ENCODE results near the gene MYH7B. TPM values are rescaled to one million over a fixed set of nuclear protein-coding genes. Genes with fewer than 3 reads are reported as not detected.

MYH7B gene
- total RNA-seq, 1 donor from 2014 or later: 5.6 TPM

DNA sequence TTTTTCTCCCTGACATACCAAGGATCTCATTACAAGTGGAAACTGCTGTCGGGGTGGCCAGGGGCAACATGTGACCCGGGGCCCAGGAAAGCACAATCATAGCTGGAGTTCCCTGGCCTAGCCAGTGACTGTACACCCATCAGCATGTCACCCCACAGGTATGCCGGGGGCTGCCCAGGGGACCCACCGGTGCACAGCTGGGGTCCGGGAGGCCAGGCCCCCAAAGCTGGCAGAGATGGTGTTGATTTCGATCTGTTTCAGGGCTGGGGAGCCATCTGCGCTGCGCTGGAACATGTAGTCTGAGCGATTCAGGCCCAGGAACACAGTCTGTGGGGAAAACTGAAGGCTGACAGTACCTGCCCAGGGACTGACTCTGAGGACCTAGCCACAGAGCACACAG, 13.4 kb upstream of the MYH7B start:
- intact Hi-C loops (cut with DNase I): no loop called here
- DNase-seq (ENCODE audit: low spot score) (no peak), ATAC-seq (no peak)

DNA sequence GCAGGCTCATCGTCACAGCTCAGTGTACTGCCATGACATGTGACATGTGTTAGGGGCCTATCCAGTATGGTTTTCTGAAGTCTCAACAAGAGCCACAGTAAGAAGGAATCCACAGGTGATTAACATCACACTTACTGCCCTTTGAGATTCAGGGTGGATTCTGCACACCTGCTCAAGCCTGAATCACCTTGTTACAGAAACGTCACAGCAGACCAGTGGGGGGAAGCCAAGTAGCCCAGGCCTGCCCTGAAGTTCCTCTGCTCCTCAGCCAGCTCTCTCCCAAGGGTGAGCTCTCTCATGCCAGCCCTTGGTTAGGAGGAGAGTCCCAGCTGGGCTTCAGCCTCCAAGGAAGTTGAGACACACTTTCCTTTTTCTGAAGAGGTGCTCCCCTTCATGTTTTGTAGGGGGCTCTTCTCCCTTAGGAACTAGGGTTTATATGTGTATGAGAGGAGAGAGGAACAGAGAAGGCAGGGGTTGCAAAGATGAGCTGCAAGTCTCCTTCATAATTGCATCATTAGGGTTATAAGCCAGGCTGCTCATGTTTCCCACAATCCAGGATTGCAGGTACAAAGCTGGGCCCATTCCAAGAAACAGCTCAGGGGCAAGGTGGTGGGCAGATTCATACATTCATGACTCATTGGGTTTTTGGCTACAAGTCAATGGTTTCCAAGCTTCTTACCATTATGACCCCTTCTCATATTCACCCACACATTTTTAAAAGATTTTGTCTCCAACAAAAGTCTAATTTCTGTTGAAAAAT, 11.7 kb upstream of the MYH7B start:
- intact Hi-C loops (cut with DNase I): no loop called here
- ATAC-seq: no peak

DNA sequence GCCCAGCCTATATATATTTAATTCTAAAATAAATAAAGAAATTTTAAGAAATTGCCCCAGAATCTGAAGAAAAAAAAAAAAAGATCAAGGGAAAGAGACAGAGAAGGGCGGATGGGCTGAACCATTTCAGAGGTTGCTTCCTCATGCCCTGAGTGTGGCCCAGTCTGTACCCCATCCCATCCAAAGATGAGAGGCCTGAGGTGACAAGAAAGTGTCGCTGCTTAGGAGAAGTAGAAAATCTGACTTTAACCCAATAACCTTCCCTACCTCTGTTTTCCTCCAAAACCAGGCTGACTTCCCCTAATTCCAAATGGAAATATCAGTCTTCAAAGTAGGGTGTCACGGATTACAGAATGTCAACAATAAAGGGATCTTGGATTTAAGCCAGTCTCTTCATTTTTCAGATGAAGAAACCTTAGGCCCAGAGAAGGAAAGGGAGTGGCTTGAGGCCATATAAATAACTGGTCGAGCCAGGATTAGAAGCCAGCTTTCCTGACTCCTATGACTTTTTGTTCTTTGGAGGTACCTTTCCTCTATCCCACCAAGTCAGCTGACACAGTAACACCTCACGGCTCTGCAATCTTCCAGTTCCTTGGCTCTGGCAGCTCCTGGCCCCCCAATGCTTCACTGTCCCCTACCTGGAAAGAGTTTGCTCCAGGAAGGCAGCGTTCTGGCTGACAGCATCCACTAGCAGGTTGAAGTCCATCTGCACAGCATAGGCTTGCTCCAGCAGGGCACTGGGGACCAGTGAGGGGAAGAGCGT, 10.2 kb upstream of the MYH7B start:
- intact Hi-C loops (cut with DNase I): no loop called here
- ATAC-seq (peak; percentile 30), DNase-seq (ENCODE audit: low spot score) (no peak)

More for the DNA sequence above, 11.7 kb upstream of the MYH7B start:
- no peak for DNase-seq (ENCODE audit: low spot score)

DNA sequence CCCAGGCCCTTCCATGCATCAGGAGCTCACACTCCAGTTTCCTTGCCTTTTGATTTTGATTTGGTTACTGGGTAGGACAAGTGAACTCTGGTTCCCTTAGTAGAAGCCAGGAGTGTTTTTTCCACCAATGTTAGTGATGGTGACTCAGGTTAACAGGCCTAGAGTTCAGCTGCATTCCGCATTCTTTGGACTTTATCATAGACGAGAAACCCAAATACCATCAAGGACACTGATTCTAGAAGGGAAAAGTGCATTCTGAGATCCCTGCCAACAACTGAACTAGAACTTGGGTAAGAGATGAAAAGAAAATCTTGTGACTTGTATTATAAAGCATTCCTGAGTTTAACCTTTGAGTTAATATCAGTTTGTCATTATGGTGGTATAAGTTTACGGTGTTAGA, 9.0 kb upstream of the MYH7B start:
- intact Hi-C loops (cut with DNase I): no loop called here
- DNase-seq (ENCODE audit: low spot score) (no peak), ATAC-seq (no peak)

DNA sequence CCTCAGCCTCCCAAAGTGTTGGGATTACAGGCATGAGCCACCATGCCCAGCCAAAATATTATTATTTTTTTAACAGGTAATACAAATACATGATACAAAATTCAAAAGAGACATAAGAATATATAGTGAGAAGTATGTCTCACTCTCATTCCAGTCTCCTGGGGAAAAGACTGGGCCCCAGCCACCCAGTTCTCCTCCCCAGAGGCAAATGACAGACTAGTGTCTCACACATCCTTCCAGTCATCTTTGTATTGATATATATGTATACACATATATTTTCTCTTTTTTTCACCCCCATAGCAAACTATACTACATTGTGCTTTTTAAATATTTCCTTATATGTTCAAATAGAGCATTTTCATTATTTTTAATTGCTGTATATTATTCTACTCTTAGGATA, 8.3 kb upstream of the MYH7B start:
- DNase-seq (ENCODE audit: low spot score) (no peak), ATAC-seq (no peak)
- intact Hi-C loops (cut with DNase I): no loop called here

DNA sequence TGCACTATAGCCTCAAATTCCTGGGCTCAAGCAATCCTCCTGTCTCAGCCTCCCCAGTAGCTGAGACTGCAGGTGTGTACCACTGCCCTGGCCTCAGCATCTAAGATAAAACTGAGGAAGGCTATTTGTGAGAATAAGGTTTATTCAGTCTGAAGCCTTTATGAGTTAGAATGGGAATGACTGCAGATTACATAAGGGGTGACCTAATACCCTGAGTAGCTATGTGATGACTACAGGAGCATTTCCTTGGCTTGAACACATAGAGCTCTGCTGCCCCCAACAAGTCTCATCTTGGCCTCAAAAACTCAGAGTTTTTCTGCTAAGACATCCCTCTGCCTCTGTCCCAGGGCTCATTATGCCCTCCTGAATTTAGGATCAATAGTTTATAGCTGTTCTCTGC, 7.6 kb upstream of the MYH7B start:
- intact Hi-C loops (cut with DNase I): no loop called here
- DNase-seq (ENCODE audit: low spot score) (no peak), ATAC-seq (no peak)

DNA sequence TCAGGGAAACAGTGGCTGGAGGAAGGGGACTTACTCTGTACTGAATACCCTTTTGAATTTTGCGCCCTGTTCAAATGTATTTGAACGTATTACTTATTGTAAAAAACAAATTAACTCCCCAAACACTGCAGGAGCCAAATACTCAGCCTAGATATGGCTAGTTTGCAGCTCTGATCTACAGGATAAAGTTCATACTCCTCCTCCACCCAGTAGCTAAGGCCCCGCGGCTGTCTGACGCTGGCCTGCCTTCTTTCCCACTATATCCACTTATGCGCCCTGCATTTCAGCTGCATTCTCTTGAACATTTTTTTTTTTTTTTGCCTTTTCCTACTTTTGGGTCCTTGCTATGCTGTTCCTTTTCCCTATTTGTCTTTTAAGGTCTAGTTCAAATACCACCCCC, 6.5 kb upstream of the MYH7B start:
- intact Hi-C loops (cut with DNase I): no loop called here
- ATAC-seq: no peak

DNA sequence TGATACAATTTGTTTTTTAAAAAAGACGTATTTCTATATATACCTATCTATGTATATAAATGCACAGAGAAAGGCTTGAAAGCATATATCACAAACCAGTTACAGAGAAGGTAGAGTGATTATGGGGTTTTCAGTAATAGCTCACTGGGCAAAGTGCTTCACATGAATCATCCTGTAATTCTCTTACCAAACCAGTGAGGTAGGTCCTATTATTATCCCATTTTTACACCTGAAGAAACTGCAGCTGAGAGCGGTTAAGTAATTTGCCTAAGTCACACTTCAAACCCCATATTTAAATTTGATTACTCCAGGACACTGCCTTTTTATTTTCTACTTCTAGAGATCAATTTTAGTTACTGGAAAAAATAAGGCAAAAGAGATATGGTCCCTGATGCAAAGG, 4.4 kb upstream of the MYH7B start:
- intact Hi-C loops (cut with DNase I): loop anchor here (5.0 kb wide), 1 partner anchor 79 kb away; the partner anchor contains the start of gene GGT7
- no peak for ATAC-seq
- DNase-seq (ENCODE audit: low spot score): no peak

More for the DNA sequence above, 6.5 kb upstream of the MYH7B start:
- no peak for DNase-seq (ENCODE audit: low spot score)

DNA sequence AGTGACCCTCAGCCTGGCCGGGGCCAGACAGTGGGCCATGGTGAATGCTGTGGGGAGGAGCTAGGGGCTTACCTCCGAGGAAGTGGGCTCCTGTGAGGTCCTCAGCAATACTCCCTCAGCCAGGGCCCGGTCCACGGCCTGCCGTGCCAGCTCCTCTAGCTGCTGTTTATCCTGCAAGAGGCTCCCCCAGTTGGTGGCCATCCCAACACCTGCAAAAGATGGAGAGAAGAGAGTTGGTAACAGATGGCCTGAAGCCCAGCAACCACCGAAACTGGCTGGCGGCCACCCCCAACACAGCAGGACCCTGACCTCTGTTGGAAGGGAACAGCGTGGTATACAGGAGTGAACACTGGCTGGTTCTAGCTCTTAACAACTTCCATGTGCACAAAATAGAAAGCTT, 4.0 kb upstream of the MYH7B start:
- intact Hi-C loops (cut with DNase I): loop anchor here (5.0 kb wide), 1 partner anchor 79 kb away; the partner anchor contains the start of gene GGT7
- ATAC-seq (no peak), DNase-seq (ENCODE audit: low spot score) (no peak)

DNA sequence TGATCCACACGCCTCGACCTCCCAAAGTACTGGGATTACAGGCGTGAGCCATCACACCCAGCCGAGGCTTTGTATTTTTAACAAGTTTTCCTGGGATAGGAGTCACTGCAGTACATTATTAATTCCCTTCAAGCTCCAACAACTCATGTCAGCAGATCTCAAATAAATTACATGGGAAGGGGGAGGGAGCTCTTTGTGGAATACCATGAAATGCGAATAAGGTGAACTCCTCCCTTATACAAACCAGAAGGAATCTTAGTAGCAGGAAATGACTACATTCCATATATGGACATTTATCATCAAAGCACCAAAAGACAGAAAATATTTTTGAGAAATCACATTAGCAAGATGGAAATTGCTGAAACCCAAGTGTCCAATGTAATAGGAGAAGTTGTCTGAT, 3.0 kb upstream of the MYH7B start:
- no peak for ATAC-seq
- intact Hi-C loops (cut with DNase I): loop anchor here (5.0 kb wide), 1 partner anchor 80 kb away; the partner anchor contains the start of gene GGT7

DNA sequence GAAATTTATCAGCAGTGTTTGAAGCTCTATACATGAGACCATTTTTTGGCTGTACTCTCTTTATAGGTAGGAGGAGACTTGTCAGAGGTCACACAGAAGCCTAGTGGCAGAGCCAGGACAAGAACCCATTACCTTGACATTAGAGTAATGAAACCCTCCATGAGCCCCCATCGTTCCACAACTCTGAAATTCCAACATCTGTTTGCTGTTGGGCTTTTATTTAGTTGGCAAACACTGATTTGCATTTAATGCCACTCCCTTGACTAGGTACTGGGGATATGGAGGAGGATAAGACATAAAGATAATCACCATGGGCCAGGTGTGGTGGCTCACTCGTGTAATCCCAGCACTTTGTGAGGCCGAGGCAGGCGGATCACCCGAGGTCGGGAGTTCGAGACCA, 1.7 kb upstream of the MYH7B start:
- DNase-seq (ENCODE audit: low spot score): no peak
- ATAC-seq: no peak
- intact Hi-C loops (cut with DNase I): loop anchor here (5.0 kb wide), 1 partner anchor 82 kb away; the partner anchor contains the start of gene GGT7

More for the DNA sequence above, 3.0 kb upstream of the MYH7B start:
- DNase-seq (ENCODE audit: low spot score): no peak

DNA sequence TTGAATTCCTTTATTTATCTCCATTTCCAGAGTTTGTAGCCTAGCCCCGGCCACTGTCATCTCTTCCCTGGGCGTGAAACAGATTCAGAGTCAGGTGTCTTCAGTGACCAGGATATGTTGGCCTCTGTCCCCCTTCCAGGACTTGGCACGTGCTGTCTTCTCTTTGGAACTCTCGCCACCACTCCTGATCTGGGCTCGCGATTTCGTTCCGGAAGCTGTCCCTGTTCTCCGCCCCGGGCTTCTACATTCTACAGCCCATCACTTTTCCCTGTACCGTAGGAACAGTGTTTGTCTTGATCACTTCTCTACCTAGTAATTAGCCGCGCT, 801 bp upstream of the MYH7B start:
- DNase-seq (ENCODE audit: low spot score) (no peak), ATAC-seq (no peak)
- intact Hi-C loops (cut with DNase I): loop anchor here (5.0 kb wide), 1 partner anchor 83 kb away; the partner anchor contains the start of gene GGT7

DNA sequence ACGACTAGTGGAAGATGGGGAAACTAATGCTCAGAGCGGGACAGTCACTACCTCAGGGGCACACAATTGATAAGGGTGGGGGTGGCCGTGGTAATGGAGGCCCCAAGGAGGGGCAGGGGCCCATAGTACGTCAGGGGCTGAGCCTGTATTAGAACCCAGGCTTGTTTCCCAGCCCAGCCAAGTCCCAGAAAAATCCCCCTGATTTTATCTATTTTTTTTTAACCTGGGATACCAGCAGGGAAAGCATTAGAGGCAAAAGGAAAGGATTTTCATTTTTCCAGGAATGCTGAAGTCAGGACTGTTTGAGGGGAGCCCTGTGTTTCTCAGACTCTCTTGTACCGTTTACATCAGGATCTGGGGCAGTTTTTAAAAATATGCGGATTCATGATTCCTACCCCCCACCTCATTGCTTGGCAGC, 382 bp downstream of the MYH7B start:
- no peak for DNase-seq (ENCODE audit: low spot score)
- intact Hi-C loops (cut with DNase I): no loop called here
- ATAC-seq: no peak

DNA sequence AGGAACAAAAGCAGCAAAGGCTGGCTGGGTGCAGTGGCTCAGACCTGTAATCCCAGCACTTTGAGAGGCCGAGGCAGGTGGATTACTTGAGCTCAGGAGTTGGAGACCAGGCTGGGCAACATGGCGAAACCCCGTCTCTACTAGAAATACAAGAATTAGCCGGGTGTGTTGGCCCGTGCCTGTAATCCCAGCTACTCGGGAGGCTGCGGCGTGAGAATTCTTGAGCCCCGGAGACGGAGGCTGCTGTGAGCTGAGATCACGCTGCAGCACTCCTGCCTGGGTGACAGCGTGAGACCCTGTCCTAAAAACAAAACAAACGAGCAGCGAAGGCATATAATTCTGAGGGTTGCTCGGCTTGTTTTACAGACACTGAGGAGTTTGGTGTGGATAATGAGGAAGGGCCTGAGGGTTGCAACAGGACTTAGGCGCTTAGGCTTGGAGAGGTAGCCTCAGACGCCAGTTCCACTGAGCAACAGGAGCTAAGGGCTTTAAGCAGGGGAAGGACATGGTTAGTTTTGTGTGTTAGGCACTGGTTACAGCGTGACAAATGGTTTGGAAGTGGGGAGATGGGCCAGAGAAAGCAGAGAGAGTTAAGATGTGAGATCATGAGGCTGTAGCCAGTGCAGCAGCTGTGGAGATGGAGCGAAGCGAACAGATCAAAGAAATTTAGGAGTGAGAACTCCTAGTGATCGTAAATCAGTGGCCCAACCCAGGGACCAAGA, 1.2 kb downstream of the MYH7B start:
- intact Hi-C loops (cut with DNase I): no loop called here
- ATAC-seq: no peak
- no peak for DNase-seq (ENCODE audit: low spot score)

DNA sequence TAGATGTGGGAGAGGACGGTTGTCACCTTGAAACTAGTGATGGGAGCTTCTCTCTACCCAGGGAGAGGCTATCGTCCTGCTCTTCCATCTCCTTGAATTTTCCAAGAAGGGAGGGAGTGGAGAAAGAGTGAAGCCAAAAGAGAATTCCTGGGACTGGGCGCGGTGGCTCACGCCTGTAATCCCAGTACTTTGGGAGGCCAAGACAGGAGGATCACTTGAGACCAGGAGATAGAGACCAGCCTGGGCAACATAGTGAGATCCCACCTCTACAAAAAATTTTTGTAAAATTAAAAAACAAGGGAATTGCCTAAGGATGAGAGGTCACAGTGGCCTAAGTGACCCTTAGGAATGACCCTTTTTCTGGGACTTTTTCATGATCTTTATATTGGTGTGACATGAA, 8.8 kb downstream of the MYH7B start:
- DNase-seq (ENCODE audit: low spot score): no peak
- intact Hi-C loops (cut with DNase I): no loop called here
- no peak for ATAC-seq

DNA sequence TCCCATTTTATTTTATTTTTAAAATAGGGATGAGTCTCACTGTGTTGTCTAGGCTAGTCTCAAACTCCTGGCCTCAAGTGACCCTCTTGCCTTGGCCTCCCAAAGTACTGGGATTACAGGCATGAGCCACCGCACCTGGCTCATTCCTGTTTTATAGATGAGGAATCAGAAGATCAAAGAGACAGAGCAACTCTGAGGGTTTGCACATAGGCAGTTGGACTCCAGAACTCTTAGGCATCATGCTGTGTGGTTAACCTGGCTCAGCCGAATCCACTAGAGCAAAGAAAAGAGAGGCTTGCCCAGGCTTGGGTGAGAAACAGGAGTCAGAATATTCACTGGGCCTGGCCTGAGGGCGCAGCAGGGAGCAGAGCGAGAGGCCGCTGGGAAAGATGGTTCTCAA, 9.4 kb downstream of the MYH7B start:
- intact Hi-C loops (cut with DNase I): no loop called here
- ATAC-seq (no peak), DNase-seq (ENCODE audit: low spot score) (no peak)

DNA sequence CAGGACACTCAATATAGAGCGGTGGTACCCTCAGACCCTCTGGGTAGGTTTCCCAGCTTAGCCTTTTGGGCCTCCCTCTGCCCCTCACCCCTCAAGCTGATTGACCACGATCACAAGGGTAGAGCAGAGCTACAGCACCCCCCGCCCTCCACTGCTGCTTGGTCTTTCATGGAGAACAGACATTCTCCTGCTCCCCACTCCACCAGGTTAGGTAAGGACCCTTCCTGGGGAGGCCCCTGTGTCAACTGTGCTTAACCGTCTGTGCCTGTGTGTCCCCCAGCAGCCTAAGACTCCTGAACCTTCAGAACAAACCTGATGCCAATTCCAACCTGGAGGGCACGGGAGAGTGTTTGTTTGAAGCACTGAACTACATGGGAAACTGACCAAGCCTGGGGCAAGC, 11.8 kb downstream of the MYH7B start:
- DNase-seq (ENCODE audit: low spot score) (no peak), ATAC-seq (no peak)
- intact Hi-C loops (cut with DNase I): no loop called here

DNA sequence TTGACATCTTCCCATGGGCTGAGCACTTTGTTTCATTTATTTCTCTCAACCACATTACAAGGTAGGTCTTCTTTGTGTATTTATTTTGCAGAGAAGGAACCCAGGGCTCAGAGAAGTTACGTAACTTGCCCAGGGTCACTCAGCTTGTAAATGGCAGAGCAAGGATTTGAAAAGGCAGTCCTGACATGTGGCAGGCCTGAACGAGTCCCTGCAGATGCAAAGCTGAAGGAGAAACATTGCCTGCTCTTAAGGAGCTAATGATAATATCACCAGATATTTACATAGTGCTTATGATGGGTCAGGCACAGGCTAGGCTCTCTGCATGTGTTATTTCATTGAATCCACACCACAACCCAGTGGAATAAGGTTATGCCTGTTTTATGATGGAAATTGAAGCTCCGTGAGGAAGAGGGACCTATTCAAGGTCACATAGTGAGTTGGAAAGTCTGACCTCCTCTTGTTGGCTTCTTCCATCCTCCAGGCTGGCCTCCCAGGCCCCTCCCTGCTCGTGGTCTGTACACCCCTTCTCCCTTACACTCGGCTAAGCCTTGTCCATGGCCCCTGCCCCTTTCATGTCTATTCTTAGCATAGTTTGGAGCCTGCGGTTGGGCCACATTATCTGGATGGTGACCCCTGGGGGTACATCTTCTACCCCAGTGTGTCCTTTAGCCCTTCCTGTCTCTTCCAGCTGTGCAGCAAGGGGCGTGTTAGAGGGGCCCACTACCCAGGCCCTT, 12.5 kb downstream of the MYH7B start:
- no peak for ATAC-seq
- no peak for DNase-seq (ENCODE audit: low spot score)
- intact Hi-C loops (cut with DNase I): no loop called here

DNA sequence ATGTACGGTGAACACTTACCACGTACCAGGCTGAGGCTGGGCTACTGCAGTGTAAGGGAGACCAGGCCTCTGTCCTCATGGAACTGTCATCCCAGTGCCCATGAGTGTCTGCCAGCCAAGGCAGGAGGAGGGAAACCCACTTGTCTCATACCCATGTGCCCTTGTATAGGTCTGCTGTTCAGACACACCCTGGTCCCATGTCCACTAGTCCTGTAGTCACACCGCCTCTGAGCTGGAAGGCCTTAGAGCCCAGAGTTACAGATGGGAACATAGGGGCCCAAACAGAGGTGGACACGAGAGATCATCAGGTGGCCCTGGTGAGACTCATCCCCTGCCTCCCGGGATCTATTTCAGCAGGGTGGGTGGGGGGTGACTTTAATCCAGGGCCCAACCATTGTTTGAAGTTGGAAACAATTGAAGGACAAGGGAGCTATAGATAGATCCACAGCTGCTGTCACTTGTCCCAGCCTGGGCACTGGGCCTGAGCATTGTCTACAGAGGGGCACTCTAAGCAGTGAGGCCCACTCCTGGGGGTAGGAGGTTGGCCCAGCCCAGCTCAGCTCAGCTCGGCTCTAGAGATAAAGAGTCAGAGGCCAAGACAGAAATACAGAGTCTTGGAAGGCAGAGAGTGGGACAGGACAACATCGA, 14.6 kb downstream of the MYH7B start:
- DNase-seq (ENCODE audit: low spot score): no peak
- intact Hi-C loops (cut with DNase I): no loop called here
- no peak for ATAC-seq
